HUES6 (cell line): ENCODE measurements around the gene VSX1.

Source experiments
- H3K27ac ChIP-seq: 2 replicates; pipeline ENCODE4 v1.7.0; 2013; ENCODE audit warnings: low read depth, mild to moderate bottlenecking, low read length, inconsistent platforms
- H3K27me3 ChIP-seq: 2 replicates; pipeline ENCODE4 v1.6.1; 2013; ENCODE audit warnings: low read length; ENCODE audit not compliant: control insufficient read depth, insufficient read depth
- H3K36me3 ChIP-seq: 2 replicates; pipeline ENCODE4 v1.6.1; 2013; ENCODE audit warnings: low read length; ENCODE audit not compliant: control insufficient read depth, insufficient read depth
- H3K4me1 ChIP-seq: 2 replicates; pipeline ENCODE4 v1.6.1; 2013; ENCODE audit warnings: low read length; ENCODE audit not compliant: control insufficient read depth, insufficient read depth
- H3K4me3 ChIP-seq: 2 replicates; pipeline ENCODE4 v1.5.1; 2013; ENCODE audit warnings: low read depth, low read length
- H3K9ac ChIP-seq: one replicate; pipeline ENCODE4 v1.6.1; 2013; ENCODE audit warnings: mild to moderate bottlenecking, low read length
- H3K9me3 ChIP-seq: 2 replicates; pipeline ENCODE4 v1.6.1; 2013; ENCODE audit warnings: low read depth, low read length; ENCODE audit not compliant: control insufficient read depth, insufficient read depth

The VSX1 gene

DNA sequence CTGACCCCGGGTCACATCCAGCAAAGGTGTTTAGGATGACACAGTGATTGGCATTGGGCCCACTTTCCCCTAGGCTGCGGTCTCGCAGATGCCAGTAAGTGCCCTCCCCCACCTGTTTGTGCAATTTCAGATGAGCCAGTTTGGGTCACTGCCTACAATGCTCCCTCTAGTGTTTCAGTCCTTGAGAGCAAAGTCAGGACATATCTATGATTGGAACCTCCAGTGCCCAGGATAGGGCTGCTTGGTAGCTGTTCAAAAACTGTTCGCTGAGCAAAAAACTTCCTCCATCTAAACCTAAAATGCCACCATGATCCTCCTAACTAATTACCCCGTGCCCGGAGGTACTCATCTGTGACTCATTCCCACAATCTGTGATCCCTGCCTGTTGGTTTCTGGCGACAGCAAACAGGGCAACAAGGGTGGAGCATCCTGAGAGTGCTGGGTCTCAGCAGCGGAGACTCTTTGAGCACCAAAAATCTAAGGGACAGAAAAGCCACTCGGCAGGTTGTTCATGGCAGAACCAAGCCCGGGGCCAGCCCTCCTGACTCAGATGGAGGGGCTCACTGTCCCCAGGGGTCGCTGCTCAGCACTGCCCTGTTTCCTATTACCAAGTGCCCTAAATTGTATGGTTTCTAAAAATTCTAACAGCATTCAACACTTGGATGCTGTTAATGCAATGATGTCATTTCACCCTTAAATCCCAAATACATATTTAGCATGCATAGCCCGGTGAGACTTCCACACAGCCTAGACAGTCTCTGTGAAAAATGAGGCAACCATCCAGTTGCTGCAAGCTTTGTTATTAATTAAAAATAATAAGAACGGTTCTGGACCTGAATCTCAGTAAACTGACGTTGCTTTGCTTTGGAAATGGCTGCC lies 5.0 kb downstream of the VSX1 start:
- Histone ChIP-seq H3K27ac (no peak overlapping the region), H3K9me3 (no peaks in the 10 kb centered on the region), H3K4me3 (peak overlapping the region; percentile 54), H3K4me1 (peaks cover under 1% of the 10 kb centered on the region; the same call in 1 of the 2 replicates), H3K36me3 (no peaks in the 10 kb centered on the region), H3K9ac (no peak overlapping the region), H3K27me3 (peaks cover 94% of the 10 kb centered on the region)

DNA sequence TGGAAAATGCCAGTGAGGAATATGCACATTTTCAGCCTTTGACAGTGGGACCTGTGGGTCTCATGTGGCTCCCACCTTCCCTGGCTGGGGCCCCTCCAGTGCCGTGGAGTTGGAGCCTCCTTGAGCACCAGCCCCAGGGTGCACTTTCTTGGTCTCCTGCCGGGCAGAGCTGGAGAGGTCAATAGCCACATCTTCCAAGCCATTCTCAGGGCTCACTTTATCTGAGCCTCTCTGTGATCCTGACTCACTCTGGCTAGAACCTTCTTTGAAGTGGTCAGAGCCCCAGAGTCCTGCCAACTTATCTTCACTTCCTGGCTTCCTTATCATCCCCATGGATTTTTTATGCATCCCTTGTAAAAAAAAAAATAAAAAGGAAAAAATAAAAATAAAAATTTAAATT lies 5.7 kb downstream of the VSX1 start:
- H3K36me3 ChIP-seq, result no peaks in the 10 kb centered on the region
- H3K9ac ChIP-seq, result no peak overlapping the region
- no peaks in the 10 kb centered on the region for H3K9me3 ChIP-seq
- H3K27me3 ChIP-seq, result peaks cover 94% of the 10 kb centered on the region
- H3K4me3 ChIP-seq, result no peak overlapping the region
- H3K27ac ChIP-seq, result no peak overlapping the region
- H3K4me1 ChIP-seq, result peaks cover 6% of the 10 kb centered on the region; the same call in 1 of the 2 replicates

DNA sequence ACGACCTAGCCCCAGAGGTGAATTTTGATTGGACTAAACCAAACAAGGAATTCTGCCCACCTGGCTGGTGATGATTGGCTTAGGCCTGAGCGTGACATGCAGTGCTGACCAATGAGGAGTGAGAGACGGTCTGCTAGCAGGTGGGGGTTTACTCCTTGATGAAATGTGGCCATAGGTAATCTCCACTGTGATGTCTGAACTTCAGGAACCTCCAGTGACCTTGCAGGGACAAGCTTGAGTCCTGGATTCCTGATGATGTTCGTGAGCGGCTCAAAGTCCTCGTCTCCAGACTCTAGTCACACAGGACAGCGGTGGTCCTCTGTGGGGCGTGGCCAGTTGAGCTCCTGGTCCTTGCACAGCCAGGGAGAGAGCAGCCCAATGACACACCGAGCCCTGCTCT lies 8.4 kb downstream of the VSX1 start:
- H3K27me3 ChIP-seq, result peaks cover 87% of the 10 kb centered on the region

DNA sequence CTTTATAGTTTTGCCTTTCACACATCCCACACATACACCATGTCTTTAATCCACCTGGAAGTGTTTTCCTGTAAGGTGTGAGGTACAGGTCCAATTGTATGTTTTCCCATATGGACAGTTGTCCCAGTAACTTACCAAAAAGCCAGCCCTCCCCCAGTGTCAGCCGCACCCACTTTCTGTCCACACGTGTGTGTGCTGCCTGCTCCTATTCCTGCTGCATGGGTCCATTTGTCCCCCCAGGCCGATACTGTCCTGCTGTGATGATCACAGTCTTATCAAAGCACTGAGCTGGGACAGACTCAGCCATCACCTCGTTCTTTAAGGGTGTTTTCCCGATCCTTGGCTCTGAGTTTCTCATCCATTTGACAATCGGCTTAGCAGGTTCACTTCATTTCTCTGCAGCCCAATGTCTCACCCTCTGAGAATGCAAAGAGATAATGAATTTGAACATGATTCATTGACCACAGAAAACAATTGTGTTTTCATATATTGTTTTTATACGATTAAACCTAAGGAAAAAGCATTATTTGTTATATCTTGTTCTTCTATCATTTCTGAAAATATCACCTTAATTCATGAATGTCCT lies 9.6 kb downstream of the VSX1 start:
- H3K27me3 ChIP-seq, result peaks cover 86% of the 10 kb centered on the region
- H3K9ac ChIP-seq, result no peak overlapping the region
- peaks cover 6% of the 10 kb centered on the region; the same call in 1 of the 2 replicates for H3K4me1 ChIP-seq
- H3K4me3 ChIP-seq, result no peak overlapping the region
- H3K27ac ChIP-seq, result no peak overlapping the region
- H3K9me3 ChIP-seq, result no peaks in the 10 kb centered on the region
- H3K36me3 ChIP-seq, result no peaks in the 10 kb centered on the region

More for the DNA sequence above, 8.4 kb downstream of the VSX1 start:
- H3K27ac ChIP-seq, result no peak overlapping the region
- H3K9me3 ChIP-seq, result no peaks in the 10 kb centered on the region
- no peaks in the 10 kb centered on the region for H3K36me3 ChIP-seq
- H3K4me1 ChIP-seq, result peaks cover 6% of the 10 kb centered on the region; the same call in 1 of the 2 replicates
- no peak overlapping the region for H3K9ac ChIP-seq
- no peak overlapping the region for H3K4me3 ChIP-seq

DNA sequence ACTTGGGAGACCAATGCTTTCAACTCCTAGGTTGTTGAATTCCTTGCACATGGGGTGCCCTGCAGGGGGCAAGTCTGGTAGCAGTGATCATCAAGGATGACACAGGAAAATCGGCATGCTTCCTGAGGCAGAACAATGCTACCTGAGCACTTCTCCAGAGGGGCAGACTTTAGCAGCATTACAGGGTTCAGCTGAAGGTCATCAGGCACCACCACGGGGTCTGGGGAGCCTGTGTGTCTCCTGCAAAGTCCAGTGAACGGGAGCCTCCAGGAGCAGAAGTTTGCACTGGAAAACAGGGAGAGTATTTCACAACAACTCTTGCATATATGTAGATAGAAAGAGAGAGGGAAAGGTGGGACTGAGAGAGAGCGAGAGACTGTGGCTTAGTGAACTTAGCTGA lies 10.2 kb downstream of the VSX1 start:
- Histone ChIP-seq H3K9me3 (no peaks in the 10 kb centered on the region), H3K27ac (no peak overlapping the region), H3K4me1 (peaks cover 6% of the 10 kb centered on the region; the same call in 1 of the 2 replicates), H3K9ac (no peak overlapping the region), H3K36me3 (no peaks in the 10 kb centered on the region), H3K27me3 (peaks cover 80% of the 10 kb centered on the region), H3K4me3 (no peak overlapping the region)

DNA sequence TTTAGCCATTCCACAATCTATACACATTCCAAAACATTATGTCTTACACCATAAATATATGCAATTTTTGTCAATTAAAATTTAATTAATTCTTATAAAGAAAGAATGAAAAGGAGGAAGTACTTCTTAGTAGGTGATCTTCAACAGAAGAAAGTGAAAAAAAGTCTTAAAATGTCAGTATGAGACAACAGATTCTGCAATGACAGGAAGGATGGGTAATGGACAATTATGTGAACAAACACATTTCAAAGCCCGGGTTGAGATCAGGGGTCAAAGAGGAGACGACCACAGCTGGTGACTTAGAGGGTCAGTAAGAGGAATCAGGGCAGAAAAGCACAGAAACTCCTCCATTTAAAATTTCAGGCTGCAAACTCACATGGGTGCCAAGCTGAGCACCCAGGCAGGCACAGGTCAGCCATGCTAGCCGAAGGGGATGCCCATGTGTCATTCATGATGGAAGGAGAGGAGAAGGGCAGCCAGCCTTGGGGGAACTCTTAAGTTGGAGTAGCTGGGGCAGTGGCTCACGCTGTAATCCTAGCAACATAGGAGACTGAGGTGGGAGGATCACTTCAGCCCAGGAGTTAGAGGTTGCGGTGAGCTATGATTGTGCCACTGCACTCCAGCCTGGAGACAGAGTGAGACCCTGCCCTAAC lies 11.0 kb downstream of the VSX1 start:
- Histone ChIP-seq H3K36me3 (no peaks in the 10 kb centered on the region), H3K27ac (no peak overlapping the region), H3K27me3 (peaks cover 78% of the 10 kb centered on the region)

DNA sequence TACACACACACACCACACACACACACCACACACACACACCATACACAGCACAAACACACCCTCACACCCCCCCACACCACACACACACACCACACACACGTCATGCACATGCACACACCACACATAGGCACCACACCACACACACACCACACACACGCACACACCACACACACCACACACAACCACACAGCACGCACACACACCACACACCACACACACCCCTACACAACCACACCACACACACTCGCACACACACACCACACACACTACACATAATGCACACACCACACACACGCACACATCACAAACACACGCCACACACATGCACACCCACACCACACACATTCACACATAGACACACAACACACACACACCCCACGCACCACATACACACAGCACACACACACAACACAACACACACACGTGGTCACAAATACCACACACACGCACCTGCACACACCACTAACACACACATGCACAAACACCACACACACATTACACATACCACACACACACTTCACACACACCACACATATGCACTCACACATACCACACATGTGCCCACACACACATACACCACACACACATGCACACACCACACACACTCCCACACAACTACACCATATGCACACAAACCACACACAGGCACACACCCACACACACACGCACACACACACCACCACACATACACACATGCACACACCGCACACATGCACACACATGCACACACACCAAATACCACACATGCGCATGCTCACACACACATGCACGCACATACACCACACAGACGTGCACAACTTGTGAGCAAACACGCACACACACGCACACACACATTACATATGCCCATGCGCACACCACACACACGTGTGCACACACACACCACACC lies 14.6 kb downstream of the VSX1 start:
- peaks cover 6% of the 10 kb centered on the region; the same call in 1 of the 2 replicates for H3K4me1 ChIP-seq
- peaks cover 82% of the 10 kb centered on the region for H3K27me3 ChIP-seq
- no peaks in the 10 kb centered on the region for H3K9me3 ChIP-seq
- H3K27ac ChIP-seq, result no peak overlapping the region
- H3K36me3 ChIP-seq, result no peaks in the 10 kb centered on the region
- H3K9ac ChIP-seq, result no peak overlapping the region
- H3K4me3 ChIP-seq, result no peak overlapping the region

More for the DNA sequence above, 11.0 kb downstream of the VSX1 start:
- Histone ChIP-seq H3K4me1 (peaks cover 6% of the 10 kb centered on the region; the same call in 1 of the 2 replicates), H3K9ac (no peak overlapping the region), H3K9me3 (no peaks in the 10 kb centered on the region), H3K4me3 (no peak overlapping the region)

DNA sequence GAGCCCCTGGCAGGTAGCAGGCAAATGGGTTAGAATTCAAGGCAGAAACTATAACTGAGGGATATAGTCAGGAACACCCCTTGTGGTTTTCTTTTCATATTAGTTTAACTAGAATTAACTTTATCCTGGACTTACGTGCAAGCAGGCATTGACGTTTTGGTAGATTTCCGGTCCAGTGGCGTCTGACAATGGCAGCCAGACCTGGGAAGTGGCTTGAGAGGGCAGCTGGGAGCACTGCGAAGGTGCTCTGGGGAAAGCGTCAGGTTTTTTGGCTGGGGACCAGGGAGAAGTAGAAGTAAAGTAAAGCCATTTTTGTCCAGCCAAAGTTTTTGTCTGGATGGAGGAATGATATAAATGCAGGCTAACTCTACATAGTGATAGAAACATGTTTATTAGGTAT lies 15.6 kb downstream of the VSX1 start:
- H3K27me3 ChIP-seq, result peaks cover 82% of the 10 kb centered on the region
- no peak overlapping the region for H3K9ac ChIP-seq
- H3K27ac ChIP-seq, result no peak overlapping the region
- H3K36me3 ChIP-seq, result no peaks in the 10 kb centered on the region
- H3K9me3 ChIP-seq, result no peaks in the 10 kb centered on the region
- no peak overlapping the region for H3K4me3 ChIP-seq
- H3K4me1 ChIP-seq, result no peaks in the 10 kb centered on the region

DNA sequence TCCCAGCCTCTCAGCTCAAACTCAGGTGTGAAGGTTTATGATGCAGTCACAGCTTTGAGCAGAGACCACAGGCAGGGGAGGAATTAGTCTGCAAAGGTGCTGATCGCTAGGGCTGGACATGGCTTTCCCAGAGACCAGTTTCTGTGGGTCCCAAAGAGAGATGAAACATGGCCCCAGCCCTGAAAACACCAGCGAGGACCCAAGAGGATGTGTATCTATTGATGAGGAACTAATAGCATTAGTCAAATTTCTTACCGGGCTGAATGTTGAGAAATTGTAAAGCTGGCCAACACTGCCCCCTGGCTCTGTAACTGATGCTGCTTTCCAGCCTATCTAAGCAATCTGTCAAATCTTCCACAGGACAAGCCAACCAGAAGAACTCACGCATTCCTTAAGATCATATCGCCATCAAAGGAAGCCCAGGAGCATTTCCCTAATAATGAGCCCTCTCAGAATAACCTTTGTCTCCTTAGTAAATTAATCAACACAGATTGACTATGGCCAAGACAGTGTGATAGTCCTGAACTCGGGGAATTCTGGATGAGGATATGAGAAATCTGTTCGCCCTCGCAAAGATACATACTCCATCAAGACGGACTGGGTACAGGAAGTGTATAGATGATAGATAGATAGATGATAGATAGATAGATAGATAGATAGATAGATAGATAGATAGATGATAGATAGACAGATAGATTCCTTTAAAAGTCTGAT lies 16.2 kb downstream of the VSX1 start:
- H3K27me3 ChIP-seq, result peaks cover 82% of the 10 kb centered on the region
- no peaks in the 10 kb centered on the region for H3K36me3 ChIP-seq
- no peak overlapping the region for H3K9ac ChIP-seq
- H3K4me3 ChIP-seq, result no peak overlapping the region
- H3K9me3 ChIP-seq, result no peaks in the 10 kb centered on the region
- H3K27ac ChIP-seq, result no peak overlapping the region
- H3K4me1 ChIP-seq, result no peaks in the 10 kb centered on the region

DNA sequence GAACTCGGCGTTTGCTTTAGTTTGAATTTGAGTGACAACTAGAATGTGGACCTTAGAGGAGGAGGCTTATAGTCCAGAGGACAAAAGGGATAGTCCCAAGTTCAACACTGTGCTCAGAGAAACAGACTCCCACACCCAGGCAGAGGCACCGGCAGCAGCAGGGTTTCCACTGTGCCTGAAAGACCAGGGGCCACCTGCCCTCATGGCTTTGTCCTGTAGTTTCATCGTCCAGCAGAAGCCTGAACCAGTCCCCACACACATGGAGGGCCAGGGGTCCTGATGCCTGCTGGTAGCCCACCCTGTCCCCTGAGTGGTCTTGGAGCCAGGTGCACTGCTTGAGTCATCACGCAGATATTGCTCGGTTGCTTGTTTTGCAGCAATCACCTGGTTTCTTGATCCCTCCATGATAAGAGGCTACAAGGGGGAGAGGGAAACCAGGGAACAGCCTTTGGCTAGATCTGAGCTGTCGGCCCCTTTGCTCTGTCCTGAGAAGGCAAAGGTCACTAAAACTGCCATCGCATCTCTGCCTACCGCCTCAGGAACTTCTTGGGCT lies 16.8 kb downstream of the VSX1 start:
- H3K36me3 ChIP-seq, result no peaks in the 10 kb centered on the region
- H3K27ac ChIP-seq, result no peak overlapping the region
- H3K9ac ChIP-seq, result no peak overlapping the region
- peaks cover 82% of the 10 kb centered on the region for H3K27me3 ChIP-seq
- no peaks in the 10 kb centered on the region for H3K9me3 ChIP-seq
- H3K4me1 ChIP-seq, result no peaks in the 10 kb centered on the region
- no peak overlapping the region for H3K4me3 ChIP-seq
